ENCODE data around the gene PTPRE.

GRCh38 chr10:127979566-127979965, 72.7 kb downstream of the PTPRE start:
- TF ChIP-seq CTCF (IDR thresholded peaks at IDR 0.05; ENCODE audit: low read depth, low read length, poor library complexity, severe bottlenecking) (no peak), EZH2phosphoT487 (IDR thresholded peaks at IDR 0.05; ENCODE audit: borderline replicate concordance, low read length) (no peak)
